NB4 (cell line): Measurements from ENCODE around the gene ZNF136.

Source experiments
- DNase-seq: peaks from one replicate; pipeline ENCODE4 v3.0.0; 2010; ENCODE audit warnings: low read depth
- H3K4me3 ChIP-seq: one replicate; pipeline ENCODE4 v1.5.1; 2011; ENCODE audit warnings: mild to moderate bottlenecking, low read depth, low read length, moderate library complexity
- MYC ChIP-seq: IDR thresholded peaks from 2 replicates; pipeline ENCODE4 v1.6.1; 2011; ENCODE audit warnings: low read depth, low read length
- POLR2A ChIP-seq: IDR thresholded peaks from 2 replicates; pipeline ENCODE4 v1.6.1; 2011; ENCODE audit warnings: mild to moderate bottlenecking; ENCODE audit not compliant: insufficient read length; ENCODE audit errors: extremely low read depth
- TF ChIP-seq, protein P1 (sequence below): IDR thresholded peaks from 2 replicates; pipeline ENCODE4 v1.6.1; 2011; ENCODE audit warnings: low read depth, low read length
- TF ChIP-seq, protein P2 (sequence below): IDR thresholded peaks from one replicate; pipeline ENCODE4 v1.5.1; 2012; ENCODE audit warnings: low read depth, low read length

The ZNF136 gene

DNA sequence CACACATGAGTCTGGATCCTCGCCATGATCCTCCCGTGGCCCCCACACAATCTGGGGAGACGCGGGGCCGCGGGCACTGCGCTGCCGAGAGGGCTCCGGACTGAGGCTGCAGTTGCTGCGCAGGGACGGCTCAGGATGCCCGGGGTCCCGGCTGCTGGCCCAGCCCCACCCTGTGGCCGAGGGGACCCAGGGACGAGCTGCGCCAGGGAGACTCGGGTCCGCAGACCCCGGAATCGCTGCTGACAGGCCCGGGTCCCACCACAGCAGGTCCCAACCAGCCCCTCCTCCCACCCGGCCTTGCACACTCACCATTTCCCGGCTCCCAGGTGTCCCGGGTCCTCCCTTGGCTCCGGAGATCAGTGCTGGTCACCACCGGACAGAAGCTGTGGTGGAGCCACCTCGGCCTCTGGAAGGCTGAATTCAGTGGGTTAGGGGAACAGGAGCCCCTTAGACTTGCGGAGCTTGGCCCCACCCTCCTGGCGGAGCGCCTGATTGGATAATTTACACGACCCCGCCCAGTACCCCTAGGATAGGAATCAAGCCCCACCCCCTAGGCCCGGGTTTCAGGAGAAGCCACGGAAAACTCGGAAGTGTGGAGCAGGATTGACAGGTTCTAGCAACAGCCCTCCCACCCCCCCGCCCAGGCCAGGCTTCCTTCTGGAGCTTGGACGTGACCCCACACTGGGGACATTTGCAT, 74.4 kb downstream of the ZNF136 start:
- no peak overlapping the region for H3K4me3 ChIP-seq
- no peak for DNase-seq
- TF ChIP-seq MYC: no peak
- TF ChIP-seq, protein P1, sequence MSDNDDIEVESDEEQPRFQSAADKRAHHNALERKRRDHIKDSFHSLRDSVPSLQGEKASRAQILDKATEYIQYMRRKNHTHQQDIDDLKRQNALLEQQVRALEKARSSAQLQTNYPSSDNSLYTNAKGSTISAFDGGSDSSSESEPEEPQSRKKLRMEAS: no peak
- TF ChIP-seq, protein P2, sequence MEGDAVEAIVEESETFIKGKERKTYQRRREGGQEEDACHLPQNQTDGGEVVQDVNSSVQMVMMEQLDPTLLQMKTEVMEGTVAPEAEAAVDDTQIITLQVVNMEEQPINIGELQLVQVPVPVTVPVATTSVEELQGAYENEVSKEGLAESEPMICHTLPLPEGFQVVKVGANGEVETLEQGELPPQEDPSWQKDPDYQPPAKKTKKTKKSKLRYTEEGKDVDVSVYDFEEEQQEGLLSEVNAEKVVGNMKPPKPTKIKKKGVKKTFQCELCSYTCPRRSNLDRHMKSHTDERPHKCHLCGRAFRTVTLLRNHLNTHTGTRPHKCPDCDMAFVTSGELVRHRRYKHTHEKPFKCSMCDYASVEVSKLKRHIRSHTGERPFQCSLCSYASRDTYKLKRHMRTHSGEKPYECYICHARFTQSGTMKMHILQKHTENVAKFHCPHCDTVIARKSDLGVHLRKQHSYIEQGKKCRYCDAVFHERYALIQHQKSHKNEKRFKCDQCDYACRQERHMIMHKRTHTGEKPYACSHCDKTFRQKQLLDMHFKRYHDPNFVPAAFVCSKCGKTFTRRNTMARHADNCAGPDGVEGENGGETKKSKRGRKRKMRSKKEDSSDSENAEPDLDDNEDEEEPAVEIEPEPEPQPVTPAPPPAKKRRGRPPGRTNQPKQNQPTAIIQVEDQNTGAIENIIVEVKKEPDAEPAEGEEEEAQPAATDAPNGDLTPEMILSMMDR: no peak
- TF ChIP-seq POLR2A: no peak
